ENCODE measurements around the gene DHRSX. TPM values are rescaled to one million over a fixed set of nuclear protein-coding genes. Genes with fewer than 3 reads are reported as not detected.
"Not testable (repeated sequence)": the region's sequence is repeated elsewhere in the genome, so short reads cannot be mapped to it uniquely, and the experiment has no call there.

Gene DHRSX
- total RNA-seq, 1 donor from 2014 or later, result 40.7 TPM

DNA sequence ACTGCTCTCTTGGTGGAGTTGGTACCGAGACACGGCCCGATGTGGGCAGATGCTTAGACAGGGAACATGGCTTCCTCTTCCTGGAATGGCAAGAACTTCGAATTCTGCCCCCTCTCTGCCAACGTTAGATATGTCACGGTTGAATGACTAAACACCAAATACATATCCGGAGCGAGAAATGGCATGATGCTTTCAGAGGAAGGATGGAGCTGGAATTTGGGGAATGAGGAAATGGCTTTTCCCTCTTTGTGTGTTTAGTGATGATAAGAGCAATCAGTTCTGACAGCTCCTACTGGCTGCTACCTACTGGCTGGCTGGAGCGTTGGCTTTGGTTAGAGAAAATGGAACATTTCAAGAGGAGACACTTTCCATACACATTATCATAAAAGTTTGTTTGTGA is 140.0 kb downstream of the DHRSX start:
- no peak for DNase-seq (ENCODE audit: low read depth)

DNA sequence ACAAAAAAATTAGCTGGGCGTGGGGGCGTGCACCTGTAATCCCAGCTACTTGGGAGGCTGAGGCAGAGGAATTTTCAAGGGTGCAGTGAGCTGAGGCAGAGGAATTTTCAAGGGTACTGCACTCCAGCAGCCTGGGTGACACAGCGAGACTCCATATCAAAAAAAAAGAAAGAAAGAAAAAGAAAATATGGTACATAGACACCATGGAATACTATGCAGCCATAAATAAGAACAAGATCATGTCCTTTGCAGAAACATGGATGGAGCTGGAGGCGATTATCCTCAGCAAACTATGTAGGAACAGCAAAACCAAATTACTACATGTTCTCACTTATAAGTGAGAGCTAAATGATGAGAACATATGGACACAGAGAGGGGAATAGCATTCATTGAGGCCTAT is 141.3 kb downstream of the DHRSX start:
- not testable (repeated sequence) for DNase-seq (ENCODE audit: low read depth)

DNA sequence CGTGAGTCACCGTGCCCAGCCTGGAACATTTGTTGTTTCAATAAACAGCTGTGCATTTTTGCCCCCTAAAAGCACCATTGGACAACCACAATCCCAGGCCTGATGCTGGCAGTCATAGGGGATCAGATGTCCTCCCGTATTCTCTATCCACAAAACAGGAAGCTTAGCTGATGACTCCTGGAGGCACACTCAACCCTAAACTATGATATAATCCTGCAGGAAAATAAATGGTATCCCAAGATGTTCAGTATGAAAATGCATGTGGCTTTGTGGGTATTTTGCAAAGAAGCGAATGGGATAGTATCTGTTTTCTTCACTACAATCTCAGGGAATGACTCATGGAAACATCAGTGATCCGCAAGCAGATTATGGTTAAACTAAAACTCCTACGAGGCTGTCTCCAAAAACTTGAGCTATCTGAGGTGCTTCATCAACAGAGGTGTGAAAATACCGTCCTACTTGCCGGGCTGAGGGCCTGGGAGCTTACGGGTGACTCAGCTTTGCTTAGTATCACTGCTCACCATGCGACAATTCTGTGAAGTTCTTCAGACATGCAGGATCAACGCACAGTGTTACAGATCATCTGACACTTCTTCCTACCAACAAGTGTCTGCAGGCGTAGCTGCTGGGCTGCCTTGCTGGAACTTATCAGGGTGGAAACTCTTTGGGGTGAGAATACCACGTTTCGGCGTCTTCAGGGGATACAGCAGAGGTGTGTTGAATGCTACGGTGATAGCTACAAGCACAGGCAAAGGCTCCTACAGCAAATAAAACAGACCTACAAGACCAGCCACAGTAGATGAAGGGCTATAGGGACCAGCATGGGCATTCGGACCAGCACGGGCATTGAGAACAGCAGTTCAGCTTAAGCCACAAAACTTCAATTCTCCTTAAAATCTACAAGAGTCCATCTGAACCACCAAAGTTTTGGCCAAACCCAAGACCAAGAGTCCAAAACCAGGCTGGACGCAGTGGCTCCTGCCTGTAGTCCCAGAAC is 148.5 kb downstream of the DHRSX start:
- peak; percentile 100 for DNase-seq (ENCODE audit: low read depth)

DNA sequence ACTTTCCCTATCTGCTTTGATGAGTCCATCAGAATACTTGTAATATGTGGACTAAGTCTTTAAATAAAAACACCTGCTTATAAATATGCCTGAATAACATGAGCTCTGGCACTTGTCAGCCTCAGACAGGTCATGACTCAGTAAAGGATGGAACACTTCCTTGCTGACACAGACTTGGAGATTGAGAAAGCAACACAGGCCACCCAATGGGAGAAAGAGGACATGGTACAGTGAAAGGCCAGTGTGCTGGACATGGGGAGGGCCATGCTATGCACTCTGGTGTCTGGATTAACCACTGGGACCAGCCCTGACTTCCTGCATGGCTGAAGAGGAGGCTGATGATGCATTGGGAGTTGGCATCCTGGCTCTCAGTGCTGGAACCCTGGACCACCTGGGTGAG is 149.5 kb downstream of the DHRSX start:
- peak; percentile 74 for DNase-seq (ENCODE audit: low read depth)

DNA sequence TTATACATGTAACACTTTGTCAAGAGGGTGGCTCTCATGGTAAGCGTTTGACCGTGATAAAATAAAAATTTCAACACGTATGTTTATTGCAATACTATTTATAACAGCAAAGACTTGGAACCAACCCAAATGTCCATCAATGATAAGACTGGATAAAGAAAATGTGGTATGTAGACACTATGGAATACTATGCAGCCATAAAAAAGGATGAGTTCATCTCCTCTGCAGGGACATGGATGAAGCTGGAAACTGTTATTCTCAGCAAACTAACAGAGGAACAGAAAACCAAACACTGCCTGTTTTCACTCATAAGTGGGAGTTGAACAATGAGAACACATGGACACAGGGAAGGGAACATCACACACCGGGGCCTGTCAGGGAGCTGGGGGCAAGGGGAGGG is 150.1 kb downstream of the DHRSX start:
- DNase-seq (ENCODE audit: low read depth), result not testable (repeated sequence)

DNA sequence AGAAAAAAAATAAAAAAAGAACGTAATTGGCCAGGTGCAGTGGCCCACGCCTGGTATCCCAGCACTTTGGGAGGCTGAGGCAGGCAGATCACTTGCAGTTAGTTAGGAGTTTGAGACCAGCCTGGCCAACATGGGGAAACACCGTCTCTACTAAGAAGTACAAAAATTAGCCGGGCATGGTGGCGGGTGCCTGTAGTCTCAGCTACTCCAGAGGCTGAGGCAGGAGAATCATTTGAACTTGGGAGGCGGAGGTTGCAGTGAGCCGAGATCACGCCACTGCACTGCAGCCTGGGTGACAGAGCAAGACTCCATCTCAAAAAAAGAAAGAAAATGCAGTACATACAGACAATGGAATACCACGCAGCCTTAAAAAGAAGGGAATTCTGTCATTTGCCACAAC is 150.7 kb downstream of the DHRSX start:
- DNase-seq (ENCODE audit: low read depth), result not testable (repeated sequence)

- DNase-seq (ENCODE audit: low read depth), result no peak
Observed at GRCh38 chrX:2348211-2348610, 152.6 kb downstream of the DHRSX start.

DNA sequence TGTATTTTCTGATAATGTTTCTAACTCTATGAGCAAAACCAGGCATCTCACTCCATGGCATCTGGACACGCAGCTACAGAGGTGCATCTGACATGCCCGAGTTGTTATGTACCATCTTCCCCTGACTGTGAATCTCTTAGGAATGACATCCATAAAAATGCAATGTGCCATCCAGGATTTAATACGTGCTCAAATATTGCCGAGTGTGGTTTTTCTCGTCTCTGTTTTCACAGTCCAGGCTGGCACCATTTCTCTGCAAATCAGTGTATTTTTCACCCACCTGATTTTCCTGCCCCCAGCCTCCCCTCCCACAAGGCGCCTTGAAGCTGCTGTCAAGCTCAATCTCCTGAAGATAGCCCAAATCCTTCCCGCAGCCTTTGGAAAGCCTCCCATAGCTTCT is 154.6 kb downstream of the DHRSX start:
- no peak for DNase-seq (ENCODE audit: low read depth)

- DNase-seq (ENCODE audit: low read depth), result no peak
Observed at GRCh38 chrX:2345562-2345961, 155.2 kb downstream of the DHRSX start.

DNA sequence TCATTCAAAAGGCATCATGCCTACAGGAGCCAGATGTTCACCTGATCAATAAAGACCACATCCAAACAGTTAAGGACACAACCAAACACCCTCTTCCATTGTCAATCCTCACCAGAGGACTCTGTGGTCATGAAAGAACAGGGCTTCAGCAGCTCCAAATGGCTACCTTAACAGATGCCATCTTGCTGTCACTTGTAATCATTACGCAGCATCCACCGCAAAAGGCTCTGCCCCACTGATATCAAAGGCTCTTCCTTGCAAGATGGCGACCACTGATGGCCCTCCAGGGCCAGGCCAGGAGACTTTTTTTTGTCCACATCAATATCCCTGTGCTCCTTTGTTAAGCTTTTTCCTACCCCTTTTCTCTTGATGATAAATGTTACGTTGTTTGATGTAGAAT is 157.4 kb downstream of the DHRSX start:
- DNase-seq (ENCODE audit: low read depth), result no peak

DNA sequence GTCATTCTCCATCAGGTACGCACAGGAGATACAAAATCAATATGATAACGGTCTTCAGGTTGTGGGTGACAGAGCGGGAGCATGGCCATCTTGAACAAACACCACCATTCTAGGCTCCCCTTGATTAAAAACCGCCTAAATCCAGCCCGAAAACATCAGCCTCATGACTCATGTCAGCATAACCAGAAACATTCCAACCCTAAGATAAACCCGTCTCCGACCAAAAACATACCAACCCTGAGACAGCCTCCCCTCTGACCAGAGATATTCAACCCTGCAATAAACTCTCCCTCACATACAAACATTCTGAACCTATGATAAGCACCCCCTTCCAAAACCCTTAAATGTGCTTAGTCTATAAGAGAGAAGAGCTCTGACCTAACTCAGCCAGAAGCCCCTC is 157.9 kb downstream of the DHRSX start:
- peak; percentile 64 for DNase-seq (ENCODE audit: low read depth)

DNA sequence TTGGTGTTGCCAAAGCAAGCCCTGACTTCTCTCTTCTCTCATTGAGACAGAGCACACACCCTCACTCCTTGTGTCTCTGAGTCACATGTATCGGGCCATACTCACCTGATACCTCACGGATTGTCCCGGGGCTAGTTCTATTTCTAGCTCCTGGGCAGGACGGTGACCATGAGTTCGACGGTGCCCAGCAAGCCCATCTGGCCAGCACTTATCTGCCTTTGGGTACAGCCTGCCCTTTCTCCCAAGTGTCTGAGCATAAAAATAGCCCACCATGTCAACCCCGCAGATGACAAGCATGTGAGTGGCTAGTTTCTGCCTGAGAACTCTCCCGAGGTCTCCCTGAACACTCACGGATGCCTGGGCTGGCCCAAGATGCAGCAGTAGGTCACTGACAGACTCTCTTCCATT is 158.5 kb downstream of the DHRSX start:
- peak; percentile 90 for DNase-seq (ENCODE audit: low read depth)

GRCh38 chrX:2340991-2341390 is 159.8 kb downstream of the DHRSX start:
- DNase-seq (ENCODE audit: low read depth), result no peak

GRCh38 chrX:2336181-2336580 is 164.6 kb downstream of the DHRSX start:
- no peak for DNase-seq (ENCODE audit: low read depth)

- DNase-seq (ENCODE audit: low read depth), result no peak
Observed at GRCh38 chrX:2334237-2334636, 166.5 kb downstream of the DHRSX start.

- no peak for DNase-seq (ENCODE audit: low read depth)
Observed at GRCh38 chrX:2332252-2332651, 168.5 kb downstream of the DHRSX start.

DNA sequence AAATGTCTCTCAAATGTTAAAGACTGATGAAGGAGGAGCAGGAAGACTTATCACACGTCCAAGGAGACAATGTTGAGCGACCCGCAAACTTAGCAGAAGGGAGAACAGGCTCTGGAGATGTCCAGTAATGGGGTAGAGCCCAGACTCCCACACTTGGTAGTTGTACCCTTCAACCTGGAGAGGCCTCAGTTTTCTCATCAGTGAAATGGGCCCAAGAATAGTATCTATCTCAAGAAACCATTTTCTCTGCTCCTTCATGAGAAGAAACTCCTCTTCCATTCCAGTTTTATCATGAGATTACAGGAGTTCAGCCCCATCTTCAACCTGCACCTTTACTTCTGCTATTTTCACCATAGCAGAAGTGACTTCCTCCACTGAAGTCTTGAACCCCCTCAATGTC is 169.9 kb downstream of the DHRSX start:
- DNase-seq (ENCODE audit: low read depth), result no peak

GRCh38 chrX:2330487-2330886 is 170.3 kb downstream of the DHRSX start:
- DNase-seq (ENCODE audit: low read depth), result no peak

GRCh38 chrX:2327423-2327822 is 173.4 kb downstream of the DHRSX start:
- peak; percentile 26 for DNase-seq (ENCODE audit: low read depth)

GRCh38 chrX:2325076-2325784 is 175.5 kb downstream of the DHRSX start:
- DNase-seq (ENCODE audit: low read depth), result no peak

DNA sequence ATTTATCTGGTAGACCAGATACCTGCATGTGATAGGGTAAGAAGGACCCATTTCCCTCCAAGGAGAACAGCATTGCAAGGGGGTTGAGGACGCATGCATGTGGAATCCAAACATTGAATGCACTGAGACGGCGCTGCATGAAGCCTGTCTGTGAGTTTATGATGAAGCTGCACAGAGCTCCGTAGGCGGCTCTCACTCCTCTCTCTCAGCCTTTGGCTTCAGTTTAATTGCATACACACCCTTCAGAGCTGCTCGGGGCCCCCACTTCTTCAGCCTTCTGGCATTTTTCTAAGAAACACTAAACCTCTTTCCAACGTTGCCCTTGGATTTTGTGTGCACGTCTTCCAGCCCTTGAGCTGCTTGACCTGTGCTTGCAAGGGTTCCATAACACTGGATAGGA is 176.6 kb downstream of the DHRSX start:
- DNase-seq (ENCODE audit: low read depth), result no peak

DNA sequence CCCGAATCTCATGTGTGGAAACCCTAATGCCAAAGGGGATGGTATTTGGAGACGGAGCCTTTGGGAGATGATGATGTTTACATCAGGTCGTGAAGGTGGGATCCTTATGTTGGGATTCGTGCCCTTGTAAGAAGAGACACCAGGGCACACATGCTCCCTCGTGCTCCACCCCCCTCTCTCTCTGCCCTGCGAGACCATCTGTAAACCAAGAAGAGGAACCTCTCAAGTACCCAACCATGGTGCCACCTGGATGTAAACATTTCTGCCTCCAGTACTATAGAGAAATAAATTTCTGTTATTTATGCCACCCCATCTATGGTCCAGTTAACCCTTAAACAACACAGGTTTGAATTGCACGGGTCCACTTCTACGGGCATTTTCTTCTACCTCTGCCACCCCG is 179.4 kb downstream of the DHRSX start:
- no peak for DNase-seq (ENCODE audit: low read depth)

All from myocyte (in vitro differentiated cells).